Stomach smooth muscle (tissue), 2 donors: ENCODE results near the gene SLC12A8.

Experiments used
- H3K27ac ChIP-seq: one replicate; pipeline ENCODE4 v1.7.0; 2013; ENCODE audit warnings: mild to moderate bottlenecking, low read length, inconsistent platforms
- H3K27me3 ChIP-seq, 2 donors: one replicate each; pipeline ENCODE4 v1.7.0; 2013; ENCODE audit warnings: low read length in 2 of 2; ENCODE audit not compliant: insufficient read depth in 2 of 2, control insufficient read depth in 1 of 2
- H3K36me3 ChIP-seq, 2 donors: one replicate each; pipeline ENCODE4 v1.7.0; 2013; ENCODE audit warnings: low read length in 2 of 2; ENCODE audit not compliant: control insufficient read depth in 2 of 2, insufficient read depth in 2 of 2
- H3K4me1 ChIP-seq: one replicate; pipeline ENCODE4 v1.7.0; 2013; ENCODE audit warnings: low read length; ENCODE audit not compliant: control insufficient read depth, insufficient read depth
- H3K4me3 ChIP-seq, 2 donors: one replicate each; pipeline ENCODE4 v1.7.0; 2013; ENCODE audit warnings: low read length in 2 of 2
- H3K9ac ChIP-seq, 2 donors: one replicate each; pipeline ENCODE4 v1.7.0; 2013; ENCODE audit warnings: low read length in 2 of 2, mild to moderate bottlenecking in 1 of 2
- H3K9me3 ChIP-seq, 2 donors: one replicate each; pipeline ENCODE4 v1.7.0; 2013; ENCODE audit warnings: low read length in 2 of 2; ENCODE audit not compliant: control insufficient read depth in 2 of 2
- donor health status: healthy.
- donor health status: Pancreatic carcinoma.

SLC12A8 gene

DNA sequence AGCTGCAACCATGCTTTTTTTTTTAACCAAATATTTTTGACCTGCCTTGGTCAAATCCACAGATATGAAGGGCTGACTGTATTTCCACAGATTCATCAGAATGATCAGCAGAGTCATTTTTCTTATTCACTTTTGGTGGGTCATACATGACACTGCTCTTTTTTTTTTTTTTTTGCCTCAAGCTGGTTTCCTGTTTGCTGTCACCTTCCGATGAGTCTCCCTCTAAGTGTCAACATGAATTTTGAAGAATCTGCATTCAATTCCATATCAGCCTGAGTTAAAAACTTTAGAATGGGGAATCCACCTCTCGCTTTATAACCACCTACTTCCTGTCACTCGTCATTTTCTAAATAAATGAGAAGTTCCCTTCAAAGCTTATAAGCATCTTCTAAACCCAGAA lies 2.2 kb upstream of the SLC12A8 start:
- H3K9ac ChIP-seq: no peak overlapping the region
- no peak overlapping the region for H3K27ac ChIP-seq
- peaks cover 22 to 24% of the 10 kb centered on the region in 2 donors for H3K27me3 ChIP-seq
- H3K36me3 ChIP-seq: no peaks in the 10 kb centered on the region
- H3K9me3 ChIP-seq: no peaks in the 10 kb centered on the region
- H3K4me3 ChIP-seq: no peak overlapping the region
- H3K4me1 ChIP-seq: peaks cover 13% of the 10 kb centered on the region

DNA sequence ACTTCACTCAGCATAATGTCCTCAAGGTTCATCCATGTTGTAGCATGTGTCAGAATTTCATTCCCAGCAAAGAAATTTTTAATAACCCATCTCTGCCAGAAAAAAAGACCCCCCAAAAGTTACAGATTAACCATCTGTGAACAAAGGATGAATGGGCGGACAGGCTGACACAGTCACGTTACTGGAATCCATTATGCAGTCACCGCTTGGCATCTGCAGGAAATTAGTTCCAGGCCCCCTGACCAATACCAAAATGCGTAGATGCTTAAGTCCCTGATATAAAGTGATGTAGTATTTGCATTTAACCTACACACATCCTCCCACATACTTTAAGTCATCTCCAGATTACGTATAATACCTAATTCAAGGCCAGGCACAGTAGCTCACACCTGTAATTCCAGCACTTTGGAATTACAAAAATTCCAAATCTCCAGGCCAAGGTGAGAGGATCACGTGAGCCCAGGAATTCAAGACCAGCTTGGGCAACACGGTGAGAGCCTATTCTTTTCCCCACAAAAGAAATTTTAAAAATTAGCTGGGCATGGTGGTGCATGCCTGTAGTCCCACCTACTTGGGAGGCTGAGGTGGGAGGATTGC lies 1.5 kb upstream of the SLC12A8 start:
- H3K9me3 ChIP-seq: no peaks in the 10 kb centered on the region
- H3K27me3 ChIP-seq: peaks cover 22 to 24% of the 10 kb centered on the region in 2 donors
- no peaks in the 10 kb centered on the region for H3K36me3 ChIP-seq
- no peak overlapping the region for H3K27ac ChIP-seq
- no peak overlapping the region for H3K4me3 ChIP-seq
- no peak overlapping the region for H3K9ac ChIP-seq
- peaks cover 13% of the 10 kb centered on the region for H3K4me1 ChIP-seq

- Histone ChIP-seq H3K9me3 (no peaks in the 10 kb centered on the region), H3K27me3 (peaks cover 22 to 24% of the 10 kb centered on the region in 2 donors), H3K4me1 (peaks cover 13% of the 10 kb centered on the region), H3K36me3 (no peaks in the 10 kb centered on the region), H3K27ac (no peak overlapping the region), H3K4me3 (no peak overlapping the region), H3K9ac (no peak overlapping the region)
These were observed 812 bp upstream of the SLC12A8 start for GRCh38 chr3:125213364-125213755.

DNA sequence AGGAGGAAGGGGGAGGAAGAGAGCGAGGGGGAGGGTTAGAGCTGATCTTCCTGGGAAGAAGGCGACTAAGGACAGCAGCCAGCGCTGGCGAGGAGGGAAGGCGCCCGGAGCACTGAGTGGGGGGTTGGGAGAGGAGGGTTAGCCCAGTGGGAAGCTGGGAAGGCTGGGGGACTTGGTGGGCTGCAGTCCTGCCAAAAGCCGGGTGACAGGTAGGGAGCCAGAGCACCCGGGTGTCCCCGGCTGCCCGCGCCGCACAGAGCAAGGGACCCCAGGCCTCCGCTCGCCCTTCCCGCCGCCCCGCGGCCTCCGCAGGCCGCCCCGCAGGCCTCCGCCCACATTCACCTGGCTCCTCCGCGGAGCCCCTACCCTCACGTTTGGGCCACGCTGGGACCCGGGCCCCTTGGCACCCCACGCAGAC lies 448 bp downstream of the SLC12A8 start:
- H3K36me3 ChIP-seq: no peaks in the 10 kb centered on the region
- H3K4me3 ChIP-seq: peak overlapping the region; percentile 49 to 66
- H3K9me3 ChIP-seq: no peaks in the 10 kb centered on the region
- H3K27me3 ChIP-seq: peaks cover 22 to 24% of the 10 kb centered on the region in 2 donors
- peaks cover 13% of the 10 kb centered on the region for H3K4me1 ChIP-seq
- no peak overlapping the region for H3K9ac ChIP-seq
- no peak overlapping the region for H3K27ac ChIP-seq

DNA sequence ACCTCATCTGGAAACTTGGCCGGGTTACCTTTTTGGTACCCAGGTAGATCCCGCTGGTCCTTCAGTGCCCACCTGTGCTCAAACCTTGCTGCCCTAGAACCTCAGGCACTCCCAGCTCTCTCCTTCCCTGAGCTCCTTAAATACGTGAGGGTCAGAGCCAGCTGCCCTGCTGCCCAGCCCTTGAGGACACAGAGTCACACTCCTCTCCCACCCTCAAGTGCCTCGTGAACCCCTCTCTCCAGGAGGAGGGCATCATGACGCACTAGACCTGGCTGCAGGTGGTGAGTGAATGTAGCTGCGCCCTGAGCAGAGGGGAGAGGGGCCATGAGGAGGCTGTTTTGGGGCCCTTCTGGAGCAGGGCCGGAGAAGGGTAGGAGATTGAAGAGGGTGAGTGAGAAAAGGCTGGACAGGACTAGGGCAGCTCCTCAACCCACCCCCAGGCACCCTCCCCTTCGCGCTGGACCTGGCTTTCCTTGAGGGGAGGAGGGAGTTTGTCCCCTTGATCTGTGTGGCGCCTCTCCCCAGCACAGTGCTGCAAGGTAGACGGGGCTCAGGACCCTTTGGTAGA lies 941 bp downstream of the SLC12A8 start:
- Histone ChIP-seq H3K27ac (no peak overlapping the region), H3K4me3 (peak overlapping the region; percentile 49 to 66), H3K9ac (no peak overlapping the region), H3K27me3 (peaks cover 22 to 24% of the 10 kb centered on the region in 2 donors), H3K9me3 (no peaks in the 10 kb centered on the region), H3K36me3 (no peaks in the 10 kb centered on the region), H3K4me1 (peaks cover 13% of the 10 kb centered on the region)

DNA sequence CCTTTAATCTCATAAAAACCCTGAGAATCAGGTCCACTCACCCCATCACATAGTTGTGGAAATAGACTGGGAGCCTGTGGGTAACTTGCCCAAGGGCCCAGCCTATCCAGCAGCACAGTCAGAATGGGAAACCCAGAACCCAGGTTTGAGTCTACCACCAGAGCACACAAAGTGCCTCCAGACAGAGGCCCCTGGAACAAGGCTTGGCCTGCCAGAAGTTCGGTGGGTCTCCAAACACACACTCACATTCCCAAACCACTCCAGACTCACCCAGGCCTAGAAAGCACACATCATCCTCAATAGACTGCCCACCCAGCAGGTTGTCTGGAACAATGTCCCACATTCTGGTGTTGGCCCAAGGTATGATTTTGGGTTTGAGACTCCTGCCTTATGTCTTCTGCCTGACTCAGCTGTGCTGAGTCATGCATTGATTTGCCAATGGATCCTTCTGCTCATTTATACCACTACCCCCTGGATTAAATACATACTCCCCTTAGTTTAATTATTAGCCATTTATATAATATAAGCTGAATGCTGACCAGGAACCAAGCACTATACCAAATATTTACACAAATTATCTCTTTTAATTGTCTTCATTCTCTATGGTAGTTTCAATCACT lies 4.5 kb downstream of the SLC12A8 start:
- H3K9me3 ChIP-seq: no peaks in the 10 kb centered on the region

GRCh38 chr3:125207507-125207906 lies 5.0 kb downstream of the SLC12A8 start:
- Histone ChIP-seq H3K4me1 (peaks cover 7% of the 10 kb centered on the region), H3K27ac (no peak overlapping the region), H3K9me3 (no peaks in the 10 kb centered on the region), H3K27me3 (peaks cover 10% of the 10 kb centered on the region in 2 donors), H3K36me3 (no peaks in the 10 kb centered on the region), H3K4me3 (no peak overlapping the region), H3K9ac (no peak overlapping the region)

More for the DNA sequence above, 4.5 kb downstream of the SLC12A8 start:
- H3K4me3 ChIP-seq: no peak overlapping the region
- peaks cover 13% of the 10 kb centered on the region for H3K4me1 ChIP-seq
- H3K27ac ChIP-seq: no peak overlapping the region
- H3K36me3 ChIP-seq: no peaks in the 10 kb centered on the region
- H3K27me3 ChIP-seq: peaks cover 12 to 15% of the 10 kb centered on the region in 2 donors
- no peak overlapping the region for H3K9ac ChIP-seq

DNA sequence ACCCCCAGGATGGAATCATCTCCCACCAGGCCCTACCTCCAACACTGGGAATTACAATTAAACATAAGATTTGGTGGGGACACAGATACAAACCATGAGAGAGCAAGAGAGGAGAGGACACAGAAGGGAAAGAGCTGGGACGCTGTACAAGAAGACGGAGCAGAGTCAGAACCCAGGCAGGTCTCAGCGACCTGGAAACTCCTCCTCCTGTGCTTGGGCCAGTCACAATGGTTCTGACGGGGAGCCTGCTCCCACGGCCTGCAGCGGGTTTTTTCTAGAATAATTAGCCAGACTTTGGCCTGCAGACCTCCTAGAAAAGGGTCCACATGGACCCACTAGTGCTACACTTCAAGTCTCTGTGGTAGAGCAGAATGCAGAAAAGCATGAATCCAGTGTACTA lies 5.6 kb downstream of the SLC12A8 start:
- Histone ChIP-seq H3K27ac (no peak overlapping the region), H3K9ac (no peak overlapping the region)

DNA sequence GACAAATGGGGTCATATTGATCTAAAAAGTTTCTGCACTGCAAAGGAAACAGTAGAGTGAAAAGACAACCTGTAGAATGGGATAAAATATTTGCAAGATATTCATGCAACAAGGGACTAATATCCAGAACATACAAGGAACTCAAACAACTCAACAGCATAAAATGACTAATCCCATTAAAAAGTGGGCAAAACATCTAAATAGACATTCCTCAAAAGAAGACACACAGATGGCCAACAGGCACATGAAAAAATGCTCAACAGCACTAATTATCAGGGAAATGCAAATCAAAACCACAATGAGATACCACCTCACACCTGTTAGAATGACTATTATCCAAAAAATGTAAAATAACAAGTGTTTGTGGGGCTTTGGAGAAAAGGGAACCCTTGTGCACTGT lies 8.8 kb downstream of the SLC12A8 start:
- no peaks in the 10 kb centered on the region for H3K36me3 ChIP-seq
- H3K27me3 ChIP-seq: no peaks in the 10 kb centered on the region
- H3K4me1 ChIP-seq: no peaks in the 10 kb centered on the region
- no peak overlapping the region for H3K9ac ChIP-seq
- no peak overlapping the region for H3K4me3 ChIP-seq
- peaks cover 0 to 2% of the 10 kb centered on the region in 2 donors for H3K9me3 ChIP-seq
- no peak overlapping the region for H3K27ac ChIP-seq

More for the DNA sequence above, 5.6 kb downstream of the SLC12A8 start:
- H3K9me3 ChIP-seq: peaks cover 0 to 2% of the 10 kb centered on the region in 2 donors
- H3K36me3 ChIP-seq: no peaks in the 10 kb centered on the region
- H3K4me3 ChIP-seq: no peak overlapping the region
- H3K27me3 ChIP-seq: peaks cover 4 to 8% of the 10 kb centered on the region in 2 donors
- peaks cover 2% of the 10 kb centered on the region for H3K4me1 ChIP-seq

DNA sequence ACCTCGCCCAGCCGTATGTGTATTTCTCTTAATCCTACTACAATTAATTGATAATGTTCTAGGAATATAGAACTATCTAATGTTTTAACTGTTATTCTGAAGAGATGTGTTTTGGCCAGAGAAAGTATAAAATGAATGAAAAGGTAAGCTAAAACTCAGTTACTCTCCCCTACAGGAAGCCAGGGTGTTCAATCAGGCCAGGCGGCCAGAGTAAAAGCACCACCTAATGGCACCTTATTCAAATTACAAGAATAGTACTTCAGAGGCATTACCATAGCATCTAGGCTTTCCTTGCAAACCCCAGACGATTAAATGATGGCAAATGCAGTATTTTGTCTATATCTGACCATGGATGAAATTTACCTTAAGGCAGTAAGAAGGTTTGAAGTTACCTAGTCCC lies 10.4 kb downstream of the SLC12A8 start:
- H3K27ac ChIP-seq: no peak overlapping the region
- H3K27me3 ChIP-seq: no peaks in the 10 kb centered on the region
- no peak overlapping the region for H3K4me3 ChIP-seq
- H3K9me3 ChIP-seq: peaks cover 0 to 2% of the 10 kb centered on the region in 2 donors
- no peak overlapping the region for H3K9ac ChIP-seq
- H3K36me3 ChIP-seq: no peaks in the 10 kb centered on the region
- H3K4me1 ChIP-seq: no peaks in the 10 kb centered on the region

DNA sequence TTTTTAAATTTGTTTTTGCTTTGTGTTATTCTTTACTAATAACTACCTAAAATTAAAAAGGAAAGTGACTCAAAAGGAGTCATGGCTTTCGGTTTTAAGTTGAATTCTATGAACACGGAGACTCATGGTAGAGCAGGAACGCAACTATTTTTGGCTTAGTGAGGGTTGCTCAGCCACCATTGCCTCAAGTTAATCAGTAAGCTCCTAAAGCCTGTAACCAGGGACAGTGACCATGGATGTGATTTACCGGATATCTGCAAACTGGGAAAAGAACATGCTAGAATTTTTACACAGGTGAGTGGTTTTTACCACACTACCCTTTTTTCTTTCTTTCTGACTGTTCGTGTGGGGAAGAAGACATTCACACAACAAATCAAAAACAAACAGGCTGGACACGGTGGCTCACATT lies 11.8 kb downstream of the SLC12A8 start:
- Histone ChIP-seq H3K4me1 (no peaks in the 10 kb centered on the region), H3K9me3 (peaks cover 0 to 2% of the 10 kb centered on the region in 2 donors), H3K27ac (no peak overlapping the region), H3K4me3 (no peak overlapping the region), H3K9ac (no peak overlapping the region), H3K36me3 (no peaks in the 10 kb centered on the region), H3K27me3 (no peaks in the 10 kb centered on the region)
